ENCODE results near the gene OR13C8. TPM values are rescaled to one million over a fixed set of nuclear protein-coding genes. Genes with fewer than 3 reads are reported as not detected.
"Not testable (repeated sequence)": the region's sequence is repeated elsewhere in the genome, so short reads cannot be mapped to it uniquely, and the experiment has no call there.

The OR13C8 gene
- total RNA-seq, 4 donors from 2014 or later, result not detected

- no peak for TF ChIP-seq CTCF (IDR thresholded peaks at IDR 0.05)
- no peak for ATAC-seq (ENCODE audit: low FRiP score)
- DNase-seq (ENCODE audit: low spot score), result no peak
Observed at GRCh38 chr9:104589626-104590025, 20.7 kb downstream of the OR13C8 start.

GRCh38 chr9:104598749-104599148 lies 29.8 kb downstream of the OR13C8 start:
- ATAC-seq (ENCODE audit: low FRiP score); DNase-seq (ENCODE audit: low spot score): not testable (repeated sequence)

- DNase-seq (ENCODE audit: low spot score); ATAC-seq (ENCODE audit: low FRiP score): not testable (repeated sequence)
Observed at GRCh38 chr9:104599313-104599712, 30.3 kb downstream of the OR13C8 start, which contains the start of gene OR13C5. TSS of gene OR13C5 (minus strand) at chr9:104599413. CDS start at chr9:104599413, 0 bp downstream.

- no peak for DNase-seq (ENCODE audit: low spot score)
- no peak for TF ChIP-seq CTCF (IDR thresholded peaks at IDR 0.05)
- ATAC-seq (ENCODE audit: low FRiP score), result no peak
Observed at GRCh38 chr9:104604801-104605200, 35.8 kb downstream of the OR13C8 start.

- DNase-seq (ENCODE audit: low spot score); ATAC-seq (ENCODE audit: low FRiP score): not testable (repeated sequence)
Observed at GRCh38 chr9:104605527-104605926, 36.6 kb downstream of the OR13C8 start, which contains the start of gene OR13C2. TSS of gene OR13C2 (minus strand) at chr9:104605627. CDS start at chr9:104605627, 0 bp downstream.

GRCh38 chr9:104606152-104606551 lies 37.2 kb downstream of the OR13C8 start:
- ATAC-seq (ENCODE audit: low FRiP score) (no peak), DNase-seq (ENCODE audit: low spot score) (no peak)
- no peak for TF ChIP-seq CTCF (IDR thresholded peaks at IDR 0.05)

- ATAC-seq (ENCODE audit: low FRiP score), result no peak
- no peak for DNase-seq (ENCODE audit: low spot score)
- TF ChIP-seq CTCF (IDR thresholded peaks at IDR 0.05), result no peak
Observed at GRCh38 chr9:104608336-104608735, 39.4 kb downstream of the OR13C8 start.

GRCh38 chr9:104611213-104611612 lies 42.2 kb downstream of the OR13C8 start:
- TF ChIP-seq CTCF (IDR thresholded peaks at IDR 0.05), result no peak
- ATAC-seq (ENCODE audit: low FRiP score) (no peak), DNase-seq (ENCODE audit: low spot score) (no peak)

GRCh38 chr9:104617418-104617817 lies 48.5 kb downstream of the OR13C8 start:
- no peak for TF ChIP-seq CTCF (IDR thresholded peaks at IDR 0.05)

More at GRCh38 chr9:104617418-104617817, 48.5 kb downstream of the OR13C8 start:
- no peak for DNase-seq (ENCODE audit: low spot score)
- ATAC-seq (ENCODE audit: low FRiP score), result no peak
